Skin of body (tissue), 2 donors: ENCODE results near the gene FBXW9. TPM values are rescaled to one million over a fixed set of nuclear protein-coding genes. Genes with fewer than 3 reads are reported as not detected.
"Not testable (repeated sequence)": the region's sequence is repeated elsewhere in the genome, so short reads cannot be mapped to it uniquely, and the experiment has no call there.

ENCODE experiments used
- DNase-seq: peaks from one replicate; lab custom pipeline; 2025; lab: John Stamatoyannopoulos, UW
- total RNA-seq: library from RNA; depleted of rRNA; stranded (reverse); fragments of >200 nt; gene quantifications from one replicate; pipeline ENCODE4 v1.2.3, GENCODE V29; 2014

The FBXW9 gene
- 3.5 TPM for total RNA-seq

GRCh38 chr19:12696366-12697335 is at the start of gene FBXW9:
Gene FBXW9 (minus strand): TSS chr19:12696631. CDS start chr19:12696581, 50 bp downstream.
- peak; percentile 90 for DNase-seq

- DNase-seq, result no peak
Observed at GRCh38 chr19:12745166-12745897, 48.9 kb upstream of the FBXW9 start.

- DNase-seq, result no peak
Observed at GRCh38 chr19:12737835-12738351, 41.5 kb upstream of the FBXW9 start.

GRCh38 chr19:12736995-12737834 is 40.8 kb upstream of the FBXW9 start, which contains the start of gene GET3:
Gene GET3 (plus strand): TSS chr19:12737497. CDS start chr19:12737506, 9 bp downstream.
- peak; percentile 99 for DNase-seq

- no peak for DNase-seq
Observed at GRCh38 chr19:12733369-12734214, 37.2 kb upstream of the FBXW9 start.

GRCh38 chr19:12731337-12731736 is 34.9 kb upstream of the FBXW9 start:
- no peak for DNase-seq

GRCh38 chr19:12730064-12730463 is 33.6 kb upstream of the FBXW9 start:
- no peak for DNase-seq

GRCh38 chr19:12727745-12728433 is 31.5 kb upstream of the FBXW9 start:
- DNase-seq, result no peak

- no peak for DNase-seq
Observed at GRCh38 chr19:12726988-12727316, 30.5 kb upstream of the FBXW9 start.

GRCh38 chr19:12725612-12726011 is 29.2 kb upstream of the FBXW9 start:
- DNase-seq, result not testable (repeated sequence)

GRCh38 chr19:12723641-12724426 is 27.4 kb upstream of the FBXW9 start, which contains the start of gene TNPO2:
Gene TNPO2 (minus strand): TSS chr19:12723932. CDS start chr19:12720977, 2,955 bp downstream.
- DNase-seq, result no peak

GRCh38 chr19:12723381-12723640 is 26.9 kb upstream of the FBXW9 start:
- no peak for DNase-seq

- DNase-seq, result peak; percentile 97
Observed at GRCh38 chr19:12722566-12723380, 26.3 kb upstream of the FBXW9 start.

GRCh38 chr19:12721656-12722565 is 25.5 kb upstream of the FBXW9 start:
- peak; percentile 45 for DNase-seq

- no peak for DNase-seq
Observed at GRCh38 chr19:12720851-12721655, 24.6 kb upstream of the FBXW9 start.

GRCh38 chr19:12720296-12720695 is 23.9 kb upstream of the FBXW9 start:
- no peak for DNase-seq
